Measurements from ENCODE around the gene YIPF2. TPM values are rescaled to one million over a fixed set of nuclear protein-coding genes. Genes with fewer than 3 reads are reported as not detected.

Gene YIPF2
- polyA plus RNA-seq, 1 of the 3 experiments (the other 2 are of a cell fraction) = 61.3 TPM

- peak overlapping the region; percentile 97 for H3K4me2 ChIP-seq
- no peaks in the 10 kb centered on the region for H3K27me3 ChIP-seq (ENCODE audit: insufficient read depth)
- H3K36me3 ChIP-seq (replicated peaks in 1 of 2; ENCODE audit: control insufficient read depth in 1 of 2, insufficient read depth in 2 of 2, low read length in 1 of 2) = peaks cover 6 to 19% of the 10 kb centered on the region in 2 experiments
- CTCF ChIA-PET = interaction anchor here (1.1 to 3.3 kb wide), 5 partner anchors 11 to 197 kb away, joined by 3 to 16 read pairs (median 5); partner anchors contain the start of gene CARM1
- WGBS (ENCODE audit: low lambda C conversion rate) = 10% methylated on average over 23 of the region's 27 CpGs
- H3F3A ChIP-seq (replicated peaks; ENCODE audit: insufficient read depth) = peaks cover 5% of the 10 kb centered on the region
- H3K4me1 ChIP-seq (ENCODE audit: control insufficient read depth in 1 of 2, insufficient read depth in 2 of 2, low read depth in 1 of 2, low read length in 1 of 2) = peaks cover 4 to 15% of the 10 kb centered on the region in 2 experiments; a peak in 1 of 4 replicates
- no peak for DNase-seq
- TF ChIP-seq CHD2 (IDR thresholded peaks at IDR 0.05; ENCODE audit: low read length, partially characterized antibody) (no peak), JUND (IDR thresholded peaks at IDR 0.05) (no peak), POLR2AphosphoS5 (IDR thresholded peaks at IDR 0.05; ENCODE audit: low read depth, low read length) (no peak), ZBTB33 (IDR thresholded peaks at IDR 0.05; ENCODE audit: borderline replicate concordance, low read depth) (no peak), FOXM1 (IDR thresholded peaks at IDR 0.05; ENCODE audit: low read depth) (no peak), TAF1 (IDR thresholded peaks at IDR 0.05; ENCODE audit: borderline replicate concordance, low read depth, low read length) (no peak)
- H2AFZ ChIP-seq (ENCODE audit: low read depth) = no peak overlapping the region
- peaks cover 5% of the 10 kb centered on the region; the same call in 1 of the 2 replicates for H4K20me1 ChIP-seq (ENCODE audit: insufficient read depth)
- no peaks in the 10 kb centered on the region for H3K9me3 ChIP-seq
- H3K9ac ChIP-seq = peak overlapping the region; percentile 75
- POLR2A ChIA-PET = no interaction called here
- H3K9me2 ChIP-seq = no peaks in the 10 kb centered on the region
- peaks cover 66% of the 10 kb centered on the region for H3K79me2 ChIP-seq (ENCODE audit: insufficient read depth)
- H3K27ac ChIP-seq (ENCODE audit: low read depth in 2 of 2, low read length in 1 of 2) = no peak overlapping the region
- peak overlapping the region; percentile 74 to 89 for H3K4me3 ChIP-seq (ENCODE audit: low read depth in 2 of 2, low read length in 1 of 2)
Observed at GRCh38 chr19:10929402-10929794, 959 bp upstream of the YIPF2 start.

DNA sequence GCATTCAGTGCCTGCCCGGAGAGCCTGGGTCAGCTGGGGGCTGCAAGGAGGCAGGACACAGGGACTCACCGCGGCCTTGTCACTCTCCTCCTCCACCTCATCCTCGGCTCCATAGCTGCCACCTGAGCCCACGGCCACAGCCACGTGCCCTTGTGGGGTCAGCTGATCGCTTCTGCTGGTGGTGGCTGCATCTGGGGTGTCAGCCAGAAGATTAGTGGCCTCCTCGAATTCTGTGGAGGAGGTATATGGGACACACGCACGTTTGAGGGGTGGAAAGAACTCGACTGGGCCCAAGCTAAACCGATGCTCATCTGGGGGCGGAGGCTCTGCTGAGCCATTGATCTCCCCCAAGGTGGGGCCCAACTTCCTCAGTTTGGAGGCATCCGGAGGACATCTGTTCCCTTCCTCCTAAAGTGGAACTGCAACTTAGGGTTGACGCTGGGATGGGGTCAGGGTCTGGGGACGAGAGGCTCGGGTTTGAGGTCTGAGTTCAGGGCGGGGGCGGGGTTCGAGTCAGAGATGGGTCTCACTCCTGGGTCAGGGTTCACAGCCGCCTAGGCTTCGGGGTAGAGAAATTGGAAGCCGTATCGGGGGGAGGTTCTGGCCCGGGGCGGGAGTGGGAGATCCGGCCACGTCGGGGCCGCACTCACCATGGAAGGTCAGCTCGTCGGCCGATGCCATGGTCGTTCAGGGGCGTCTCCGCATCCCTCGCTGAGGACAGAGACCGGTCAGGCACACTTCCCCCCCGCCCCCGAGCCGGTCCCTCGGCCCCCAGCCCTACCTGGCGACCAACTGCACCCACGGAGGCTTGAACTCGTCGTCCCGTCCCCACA, 493 bp downstream of the YIPF2 start:
- H3K27ac ChIP-seq (ENCODE audit: low read depth in 2 of 2, low read length in 1 of 2) = peak overlapping the region in 1 of 2 experiments; percentile 11; a peak in 2 of 4 replicates
- ChIA-PET POLR2A (interaction anchor here (0.9 kb wide), 1 partner anchor 10 kb away, joined by 4 read pairs; no protein-coding TSS in a partner anchor), CTCF (interaction anchor here (0.9 to 1.6 kb wide), 5 partner anchors 8 to 57 kb away, joined by 3 to 7 read pairs (median 4); no protein-coding TSS in a partner anchor)
- 1% methylated on average over 14 of the region's 47 CpGs for whole genome bisulfite sequencing (ENCODE audit: low lambda C conversion rate)
- no peaks in the 10 kb centered on the region for H3K9me2 ChIP-seq
- peaks cover 63% of the 10 kb centered on the region for H3K79me2 ChIP-seq (ENCODE audit: insufficient read depth)
- peak overlapping the region; percentile 97 for H3K4me2 ChIP-seq
- peaks cover 5% of the 10 kb centered on the region; the same call in 1 of the 2 replicates for H4K20me1 ChIP-seq (ENCODE audit: insufficient read depth)
- H3K4me3 ChIP-seq (ENCODE audit: low read depth in 2 of 2, low read length in 1 of 2) = peak overlapping the region; percentile 74 to 89
- H3K36me3 ChIP-seq (replicated peaks in 1 of 2; ENCODE audit: control insufficient read depth in 1 of 2, insufficient read depth in 2 of 2, low read length in 1 of 2) = peaks cover 16 to 17% of the 10 kb centered on the region in 2 experiments
- peak overlapping the region; percentile 71; the same call in 1 of the 2 replicates for H2AFZ ChIP-seq (ENCODE audit: low read depth)
- no peaks in the 10 kb centered on the region for H3K27me3 ChIP-seq (ENCODE audit: insufficient read depth)
- peak overlapping the region; percentile 75 for H3K9ac ChIP-seq
- no peaks in the 10 kb centered on the region for H3K9me3 ChIP-seq
- no peak for DNase-seq
- peaks cover 4 to 15% of the 10 kb centered on the region in 2 experiments; a peak in 1 of 4 replicates for H3K4me1 ChIP-seq (ENCODE audit: control insufficient read depth in 1 of 2, insufficient read depth in 2 of 2, low read depth in 1 of 2, low read length in 1 of 2)
- H3F3A ChIP-seq (replicated peaks; ENCODE audit: insufficient read depth) = peaks cover 2% of the 10 kb centered on the region
- TF ChIP-seq FOXJ3 (CRISPR knock-in tag; IDR thresholded peaks at IDR 0.05) (no peak), GATA2 (CRISPR knock-in tag; IDR thresholded peaks at IDR 0.05) (no peak), ZBTB33 (IDR thresholded peaks at IDR 0.05; ENCODE audit: borderline replicate concordance, low read depth) (no peak), EZH2phosphoT487 (IDR thresholded peaks at IDR 0.05; ENCODE audit: borderline replicate concordance, low read depth) (no peak), TAF1 (IDR thresholded peaks at IDR 0.05; ENCODE audit: borderline replicate concordance, low read depth, low read length) (no peak), MAX (IDR thresholded peaks at IDR 0.05; ENCODE audit: low read depth) (no peak), FOXM1 (IDR thresholded peaks at IDR 0.05; ENCODE audit: low read depth) (no peak)
- TF ChIP-seq, protein P1, sequence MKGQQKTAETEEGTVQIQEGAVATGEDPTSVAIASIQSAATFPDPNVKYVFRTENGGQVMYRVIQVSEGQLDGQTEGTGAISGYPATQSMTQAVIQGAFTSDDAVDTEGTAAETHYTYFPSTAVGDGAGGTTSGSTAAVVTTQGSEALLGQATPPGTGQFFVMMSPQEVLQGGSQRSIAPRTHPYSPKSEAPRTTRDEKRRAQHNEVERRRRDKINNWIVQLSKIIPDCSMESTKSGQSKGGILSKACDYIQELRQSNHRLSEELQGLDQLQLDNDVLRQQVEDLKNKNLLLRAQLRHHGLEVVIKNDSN (IDR thresholded peaks at IDR 0.05; ENCODE audit: borderline replicate concordance, low read depth) = peak; percentile 34; the same call in 1 of the 2 replicates
